Stimulated activated CD8-positive, alpha-beta memory T cell treated with anti-CD3 and anti-CD28 coated beads, Interleukin-12 subunit alpha, Interleukin-12 subunit beta, amount 100 ng/mL, for 24 hours (primary cell): ENCODE data around the gene LNPEP.

ENCODE experiments used
- DNase-seq: peaks from one replicate; pipeline ENCODE4 v3.0.0-alpha.2; 2020; ENCODE audit errors: extremely low read depth

The LNPEP gene

DNA sequence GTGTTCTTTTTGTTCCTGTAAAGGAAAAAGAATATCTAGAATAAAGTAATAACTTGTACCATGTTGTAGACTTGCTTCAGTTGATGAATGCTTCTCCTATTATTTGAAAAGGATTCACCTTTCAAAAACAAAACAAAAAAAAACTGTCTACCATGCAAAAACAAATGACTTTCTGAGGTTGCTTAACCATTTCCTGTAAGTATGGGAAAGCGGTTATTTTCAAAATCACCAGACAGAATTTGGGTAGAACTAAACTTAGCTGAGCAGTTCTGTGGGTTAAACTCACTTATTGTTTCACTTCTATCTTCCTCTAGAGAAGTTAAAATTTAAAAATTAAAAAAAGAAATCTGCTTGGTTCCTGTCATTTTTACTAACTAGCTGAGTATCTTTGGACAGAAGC lies 25.2 kb downstream of the LNPEP start:
- no peak for DNase-seq

DNA sequence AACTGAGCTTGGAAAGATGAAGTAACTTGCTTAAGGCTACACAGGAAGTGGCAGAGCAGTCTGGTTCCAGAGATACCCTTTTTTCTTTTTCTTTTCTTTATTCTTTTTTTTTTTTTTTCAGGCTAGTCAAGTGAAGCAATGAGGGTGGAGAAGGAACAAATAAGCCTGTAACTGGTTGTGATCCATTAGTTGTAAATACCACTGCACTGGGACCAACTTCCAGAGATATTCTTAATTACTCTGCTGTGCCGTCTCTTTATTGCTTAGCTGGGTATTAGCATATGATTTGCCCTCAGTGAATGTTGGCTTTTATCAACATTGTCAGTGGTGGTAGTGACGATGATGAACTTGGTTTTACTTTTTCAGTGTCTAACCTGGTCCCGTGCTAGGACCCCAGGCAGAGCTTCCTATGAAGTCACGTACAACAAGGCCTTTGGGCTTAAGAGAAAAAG lies 26.7 kb downstream of the LNPEP start:
- DNase-seq, result no peak

DNA sequence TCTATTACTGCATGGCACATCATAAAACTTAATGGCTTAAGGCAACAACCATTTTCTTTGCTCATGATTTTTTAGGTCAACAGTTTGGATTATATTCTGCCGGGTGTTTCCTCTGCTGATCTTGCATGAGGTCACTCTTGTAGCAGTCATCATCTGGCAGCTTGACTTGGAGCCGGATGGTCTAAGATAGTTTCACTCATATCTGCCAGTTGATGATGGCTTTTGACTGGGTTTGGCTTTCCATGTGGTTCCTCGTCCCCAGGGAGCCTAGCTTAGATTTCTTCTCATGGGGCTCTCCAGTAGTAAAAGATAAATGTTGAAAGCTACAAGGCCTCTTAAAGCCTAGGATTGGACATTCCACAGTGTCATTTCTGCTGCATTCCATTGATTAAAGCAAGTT lies 27.4 kb downstream of the LNPEP start:
- DNase-seq, result no peak

DNA sequence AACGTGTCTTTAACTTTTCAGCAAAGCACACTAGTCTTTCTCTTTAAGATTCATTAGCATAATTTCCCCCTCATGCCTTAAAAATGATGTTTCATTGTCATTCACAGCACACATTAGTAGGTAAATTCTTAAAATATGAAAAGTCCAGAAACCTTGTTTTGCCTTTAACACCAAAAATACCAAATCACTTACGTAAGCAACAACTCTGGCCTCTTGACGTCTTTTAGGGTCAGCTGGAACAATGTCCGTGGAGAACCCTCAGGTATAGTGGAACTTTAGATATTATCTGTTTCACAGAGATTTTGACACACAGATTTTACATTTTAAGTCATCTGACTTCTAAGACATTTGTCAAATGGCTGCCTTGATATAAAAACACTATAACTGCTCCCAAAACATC lies 30.9 kb downstream of the LNPEP start:
- no peak for DNase-seq

DNA sequence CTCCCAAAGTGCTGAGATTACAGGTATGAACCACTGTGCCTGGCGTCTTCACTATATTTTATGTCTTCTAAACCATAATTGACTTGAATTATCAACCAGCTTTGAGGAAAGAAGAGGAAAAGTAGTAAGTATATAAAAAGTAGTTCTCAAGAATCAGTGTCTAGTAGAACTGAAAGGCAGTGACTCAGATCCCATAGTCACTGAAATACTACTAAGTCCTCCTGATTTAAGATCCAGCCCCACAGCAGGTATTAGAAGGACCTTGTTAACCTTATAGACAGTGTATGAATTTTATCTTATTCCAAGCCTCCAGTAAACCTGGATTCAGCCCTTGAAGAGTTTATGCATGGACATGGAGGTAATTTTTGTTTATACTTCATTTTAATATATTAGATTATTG lies 31.5 kb downstream of the LNPEP start:
- DNase-seq, result no peak

DNA sequence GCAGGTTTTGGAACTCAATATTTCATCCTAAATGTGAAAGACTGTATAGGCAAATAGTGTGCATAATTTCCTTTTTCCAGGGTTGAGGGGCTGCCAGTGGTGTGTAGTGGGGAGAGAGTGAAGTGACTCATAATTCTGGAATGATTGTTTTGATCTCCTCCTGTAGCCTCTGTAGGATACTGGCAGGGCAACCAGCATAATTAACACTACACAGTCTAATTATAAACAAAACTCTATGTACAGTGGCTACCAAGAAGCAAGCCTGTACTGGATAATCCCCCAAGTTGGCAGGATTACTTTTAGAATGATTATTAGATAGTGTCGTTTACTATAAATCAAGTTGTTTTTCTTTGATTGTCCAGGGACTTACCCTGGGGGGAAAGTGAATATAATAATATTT lies 32.2 kb downstream of the LNPEP start:
- no peak for DNase-seq

DNA sequence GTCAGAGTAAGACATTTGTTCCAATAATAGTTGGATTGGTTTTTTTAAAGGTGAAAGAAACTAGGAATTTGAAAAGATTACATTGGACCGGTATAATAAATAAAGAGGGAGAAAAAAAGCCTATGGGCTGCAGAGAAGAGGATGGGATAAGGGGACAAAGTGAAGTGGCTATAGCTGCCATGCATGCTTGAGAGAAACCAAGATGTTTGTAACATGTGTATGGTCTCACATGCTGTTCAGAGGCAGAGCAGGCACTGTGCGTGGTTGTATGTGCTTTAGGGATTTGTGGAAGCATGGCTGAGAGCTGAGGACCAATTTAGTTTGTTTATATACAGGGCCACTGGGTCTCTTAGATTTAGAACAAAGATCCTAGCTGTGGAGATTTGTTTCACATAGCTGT lies 32.7 kb downstream of the LNPEP start:
- no peak for DNase-seq

DNA sequence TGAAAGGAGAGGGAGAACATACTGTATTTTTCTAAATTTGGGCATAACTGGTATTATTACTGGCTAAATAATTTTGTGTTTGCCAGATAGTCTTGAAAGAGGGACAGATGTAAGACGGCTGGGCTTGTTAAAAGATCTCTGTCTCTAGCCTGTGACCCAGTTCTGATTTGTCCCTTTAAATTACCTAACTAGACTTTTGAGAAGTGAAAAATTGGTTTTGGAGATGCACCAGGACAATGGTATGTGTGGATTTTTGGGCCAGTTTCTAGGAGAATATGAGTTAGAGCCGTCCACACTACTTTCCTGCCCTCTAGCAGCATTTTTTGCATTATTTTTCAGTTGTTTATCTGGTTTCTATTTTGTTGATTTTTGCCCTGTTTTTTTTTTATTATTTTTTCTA lies 33.5 kb downstream of the LNPEP start:
- no peak for DNase-seq

DNA sequence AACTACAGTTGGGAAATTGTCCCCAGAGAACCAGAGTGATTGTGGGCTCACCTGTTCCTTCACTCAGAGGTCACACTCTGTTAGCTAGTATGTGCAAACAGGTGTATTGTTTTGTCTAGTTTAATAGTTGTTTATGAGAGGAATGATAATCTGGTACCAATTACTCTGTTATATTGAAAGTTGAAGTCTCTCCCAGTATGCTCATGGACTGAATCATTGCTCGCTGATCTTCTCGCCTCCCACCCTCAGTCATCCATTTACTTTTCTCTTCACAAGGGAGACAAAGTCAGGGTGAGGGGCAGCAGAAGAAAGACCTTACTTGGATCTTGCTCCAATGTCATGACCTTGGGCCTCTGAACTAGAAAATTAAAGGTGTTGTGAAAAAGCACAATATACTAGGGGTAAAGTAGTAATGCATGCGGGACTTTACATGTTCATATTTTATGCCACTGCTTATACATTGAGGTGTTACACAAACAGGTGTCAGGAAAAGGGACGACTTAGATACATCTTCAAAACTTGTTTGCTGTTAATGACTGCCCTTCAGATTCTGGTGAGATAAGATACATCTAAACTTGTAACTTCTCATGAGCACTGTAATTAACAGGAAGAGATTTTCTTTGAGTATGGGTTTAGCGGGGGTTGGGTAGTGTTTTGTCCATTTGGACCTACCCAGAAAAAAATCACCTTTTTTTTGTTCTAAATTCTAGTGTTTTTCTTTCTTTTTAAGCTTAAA lies 36.9 kb downstream of the LNPEP start:
- DNase-seq, result no peak

- no peak for DNase-seq
These were observed 37.9 kb downstream of the LNPEP start for GRCh38 chr5:96973532-96974401.

GRCh38 chr5:96975656-96976055 lies 39.8 kb downstream of the LNPEP start:
- no peak for DNase-seq

DNA sequence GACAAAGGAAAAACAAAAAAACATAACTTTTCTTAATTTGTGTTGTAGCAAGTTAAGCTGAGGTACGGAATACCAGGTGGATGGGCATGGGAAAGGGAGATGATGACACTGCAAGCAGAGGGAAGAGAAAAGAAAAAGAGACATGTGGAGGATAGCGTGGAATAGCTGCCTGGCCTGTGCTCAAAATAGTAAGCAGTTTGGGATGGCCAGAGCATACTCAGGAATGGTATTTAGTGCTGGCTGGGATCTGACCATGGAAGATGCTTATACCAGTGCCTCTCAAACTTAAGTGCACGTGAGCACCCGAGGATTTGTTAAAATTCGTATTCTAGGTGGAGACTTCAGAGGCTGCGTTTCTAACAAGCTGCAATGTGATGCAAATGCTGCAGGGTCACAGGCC lies 41.3 kb downstream of the LNPEP start:
- no peak for DNase-seq

GRCh38 chr5:96978812-96979449 lies 43.1 kb downstream of the LNPEP start:
- DNase-seq, result no peak

- no peak for DNase-seq
These were observed 48.8 kb downstream of the LNPEP start for GRCh38 chr5:96984506-96985192.

DNA sequence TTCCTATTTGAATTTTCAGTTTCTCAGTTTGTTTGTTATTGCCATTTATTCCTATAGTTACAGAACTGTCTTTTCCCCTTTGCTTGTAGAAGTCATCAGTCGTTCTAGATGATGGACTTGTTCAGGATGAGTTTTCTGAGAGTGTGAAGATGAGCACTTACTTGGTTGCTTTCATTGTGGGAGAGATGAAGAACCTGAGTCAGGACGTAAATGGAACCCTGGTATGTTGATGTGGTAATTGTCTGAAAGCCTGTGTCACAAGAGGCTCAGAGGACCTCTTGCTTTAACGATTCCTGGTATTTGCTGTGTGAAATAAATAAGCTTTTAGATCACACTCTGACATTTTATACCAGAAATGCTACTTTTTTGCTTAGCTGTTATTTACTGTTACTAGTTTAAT lies 50.6 kb downstream of the LNPEP start:
- DNase-seq, result no peak

- DNase-seq, result no peak
These were observed 54.2 kb downstream of the LNPEP start for GRCh38 chr5:96990102-96990501.

GRCh38 chr5:96991708-96992107 lies 55.8 kb downstream of the LNPEP start:
- no peak for DNase-seq

DNA sequence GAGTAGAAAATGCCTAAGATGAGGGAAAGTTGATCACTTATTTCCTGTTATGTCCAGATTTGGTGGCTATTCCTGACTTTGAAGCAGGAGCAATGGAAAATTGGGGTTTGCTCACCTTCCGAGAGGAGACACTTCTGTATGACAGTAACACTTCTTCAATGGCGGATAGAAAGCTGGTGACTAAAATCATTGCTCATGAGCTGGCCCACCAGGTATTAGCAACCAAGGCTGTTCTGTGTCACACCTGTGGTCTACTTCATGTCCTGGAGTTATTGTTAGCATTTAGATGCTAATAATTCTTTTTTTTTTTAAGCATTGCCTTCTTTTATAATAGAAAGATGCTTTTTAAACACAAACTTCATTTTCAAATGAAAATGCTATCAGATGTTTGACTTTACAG lies 57.9 kb downstream of the LNPEP start:
- no peak for DNase-seq

DNA sequence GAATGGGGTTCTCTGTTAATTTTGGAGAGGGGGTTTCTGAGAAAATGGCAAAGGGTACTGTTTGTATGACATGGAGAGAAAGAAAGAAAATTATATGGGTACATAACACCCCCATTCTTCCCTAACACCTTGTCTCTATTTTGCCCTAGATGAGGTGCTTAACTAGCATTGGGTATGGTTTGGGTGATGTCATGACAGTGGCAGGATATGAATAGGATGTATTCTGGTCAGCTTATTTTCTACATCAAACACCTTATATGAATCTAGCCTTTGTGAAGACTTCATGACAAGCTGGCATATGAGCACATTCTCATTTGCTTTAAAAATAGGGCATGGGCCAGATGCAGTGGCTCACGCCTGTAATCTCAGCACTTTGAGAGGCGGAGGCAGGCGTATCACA lies 58.6 kb downstream of the LNPEP start:
- DNase-seq, result no peak

DNA sequence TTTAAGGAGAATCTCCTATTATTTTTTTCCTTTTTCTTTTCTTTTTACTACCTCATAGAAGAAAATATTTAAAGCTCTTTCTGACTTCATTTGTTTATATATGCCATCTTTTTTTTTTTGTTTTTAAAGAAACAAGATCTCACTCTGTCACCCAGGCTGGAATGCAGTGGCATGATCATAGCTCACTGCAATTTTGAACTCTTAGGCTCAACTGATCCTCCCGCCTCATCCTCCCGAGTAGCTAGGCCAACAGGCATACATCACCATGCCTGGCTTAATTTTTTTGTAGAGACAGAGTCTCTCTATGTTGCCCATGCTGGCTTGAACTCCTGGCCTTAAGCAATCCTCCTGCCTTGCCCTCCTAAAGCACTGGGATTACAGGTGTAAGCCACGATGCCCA lies 59.5 kb downstream of the LNPEP start:
- no peak for DNase-seq

DNA sequence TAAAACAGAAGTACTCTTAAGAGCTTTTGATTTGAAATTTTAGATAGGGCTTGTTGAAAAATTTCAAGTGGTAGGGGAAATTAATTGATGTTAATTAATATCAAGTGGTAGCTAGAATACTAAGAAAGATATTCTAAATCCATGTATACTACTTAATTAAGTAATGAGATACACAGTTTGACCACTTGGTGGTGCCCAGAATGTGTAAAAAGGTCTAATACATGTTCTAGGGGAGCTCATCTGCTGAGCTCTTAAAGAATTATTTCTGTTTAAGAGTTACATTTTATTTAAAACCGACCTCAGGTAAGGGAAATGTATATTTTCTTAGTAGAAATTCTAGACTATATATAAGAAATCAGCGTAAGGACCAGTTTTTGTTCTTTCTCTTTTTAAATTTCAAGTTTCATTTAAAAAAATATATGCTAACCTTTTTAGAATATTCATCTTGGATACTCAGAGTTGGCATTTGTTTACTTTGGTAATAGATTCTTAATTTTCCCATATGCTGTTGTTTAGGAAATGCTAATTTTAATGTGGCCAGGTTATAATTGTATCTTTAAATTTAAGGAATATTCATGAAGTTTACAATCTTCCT lies 61.5 kb downstream of the LNPEP start:
- DNase-seq, result no peak

- no peak for DNase-seq
These were observed 64.0 kb downstream of the LNPEP start for GRCh38 chr5:96999856-97000255.
